Raji (cell line): Measurements from ENCODE around the gene ST3GAL3.

Experiments
- POLR2A ChIP-seq: IDR thresholded peaks from 2 replicates; pipeline ENCODE4 v1.6.1; 2011; ENCODE audit warnings: low read depth, low read length, control low read depth; ENCODE audit not compliant: insufficient read depth

ST3GAL3 gene

GRCh38 chr1:43947061-43947873 is 239.9 kb downstream of the ST3GAL3 start:
- no peak for TF ChIP-seq POLR2A

GRCh38 chr1:43947874-43948437 is 240.6 kb downstream of the ST3GAL3 start:
- TF ChIP-seq POLR2A = no peak

GRCh38 chr1:43949678-43950077 is 242.3 kb downstream of the ST3GAL3 start:
- no peak for TF ChIP-seq POLR2A

GRCh38 chr1:43951021-43951985 is 244.0 kb downstream of the ST3GAL3 start:
- no peak for TF ChIP-seq POLR2A

- no peak for TF ChIP-seq POLR2A
Observed at GRCh38 chr1:43952731-43953346, 245.5 kb downstream of the ST3GAL3 start.

GRCh38 chr1:43953361-43953760 is 246.0 kb downstream of the ST3GAL3 start:
- TF ChIP-seq POLR2A = no peak

GRCh38 chr1:43954036-43954435 is 246.7 kb downstream of the ST3GAL3 start:
- no peak for TF ChIP-seq POLR2A

GRCh38 chr1:43956234-43956633 is 248.9 kb downstream of the ST3GAL3 start:
- no peak for TF ChIP-seq POLR2A

- TF ChIP-seq POLR2A = no peak
Observed at GRCh38 chr1:43957407-43958040, 250.2 kb downstream of the ST3GAL3 start.

- TF ChIP-seq POLR2A = no peak
Observed at GRCh38 chr1:43958351-43959255, 251.3 kb downstream of the ST3GAL3 start.

- TF ChIP-seq POLR2A = no peak
Observed at GRCh38 chr1:43960798-43961197, 253.5 kb downstream of the ST3GAL3 start.

GRCh38 chr1:43961692-43962091 is 254.4 kb downstream of the ST3GAL3 start:
- no peak for TF ChIP-seq POLR2A

- TF ChIP-seq POLR2A = no peak
Observed at GRCh38 chr1:43962324-43962723, 255.0 kb downstream of the ST3GAL3 start.

GRCh38 chr1:43963006-43963405 is 255.7 kb downstream of the ST3GAL3 start:
- TF ChIP-seq POLR2A = no peak

- TF ChIP-seq POLR2A = no peak
Observed at GRCh38 chr1:43963890-43964289, 256.6 kb downstream of the ST3GAL3 start.
